GM11168 (cell line): ENCODE results near the gene ZNF609.

Experiments
- in situ Hi-C: fragments of 300-500 bp; cut with MboI; formaldehyde crosslinking; loops from one replicate; pipeline ENCODE4 v1.12.0; 2022; ENCODE audit warnings: low sequenced_read_pairs; ENCODE audit not compliant: unreplicated experiment

Gene ZNF609, protein sequence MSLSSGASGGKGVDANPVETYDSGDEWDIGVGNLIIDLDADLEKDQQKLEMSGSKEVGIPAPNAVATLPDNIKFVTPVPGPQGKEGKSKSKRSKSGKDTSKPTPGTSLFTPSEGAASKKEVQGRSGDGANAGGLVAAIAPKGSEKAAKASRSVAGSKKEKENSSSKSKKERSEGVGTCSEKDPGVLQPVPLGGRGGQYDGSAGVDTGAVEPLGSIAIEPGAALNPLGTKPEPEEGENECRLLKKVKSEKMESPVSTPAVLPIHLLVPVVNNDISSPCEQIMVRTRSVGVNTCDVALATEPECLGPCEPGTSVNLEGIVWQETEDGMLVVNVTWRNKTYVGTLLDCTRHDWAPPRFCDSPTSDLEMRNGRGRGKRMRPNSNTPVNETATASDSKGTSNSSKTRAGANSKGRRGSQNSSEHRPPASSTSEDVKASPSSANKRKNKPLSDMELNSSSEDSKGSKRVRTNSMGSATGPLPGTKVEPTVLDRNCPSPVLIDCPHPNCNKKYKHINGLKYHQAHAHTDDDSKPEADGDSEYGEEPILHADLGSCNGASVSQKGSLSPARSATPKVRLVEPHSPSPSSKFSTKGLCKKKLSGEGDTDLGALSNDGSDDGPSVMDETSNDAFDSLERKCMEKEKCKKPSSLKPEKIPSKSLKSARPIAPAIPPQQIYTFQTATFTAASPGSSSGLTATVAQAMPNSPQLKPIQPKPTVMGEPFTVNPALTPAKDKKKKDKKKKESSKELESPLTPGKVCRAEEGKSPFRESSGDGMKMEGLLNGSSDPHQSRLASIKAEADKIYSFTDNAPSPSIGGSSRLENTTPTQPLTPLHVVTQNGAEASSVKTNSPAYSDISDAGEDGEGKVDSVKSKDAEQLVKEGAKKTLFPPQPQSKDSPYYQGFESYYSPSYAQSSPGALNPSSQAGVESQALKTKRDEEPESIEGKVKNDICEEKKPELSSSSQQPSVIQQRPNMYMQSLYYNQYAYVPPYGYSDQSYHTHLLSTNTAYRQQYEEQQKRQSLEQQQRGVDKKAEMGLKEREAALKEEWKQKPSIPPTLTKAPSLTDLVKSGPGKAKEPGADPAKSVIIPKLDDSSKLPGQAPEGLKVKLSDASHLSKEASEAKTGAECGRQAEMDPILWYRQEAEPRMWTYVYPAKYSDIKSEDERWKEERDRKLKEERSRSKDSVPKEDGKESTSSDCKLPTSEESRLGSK (N-terminal part only)

DNA sequence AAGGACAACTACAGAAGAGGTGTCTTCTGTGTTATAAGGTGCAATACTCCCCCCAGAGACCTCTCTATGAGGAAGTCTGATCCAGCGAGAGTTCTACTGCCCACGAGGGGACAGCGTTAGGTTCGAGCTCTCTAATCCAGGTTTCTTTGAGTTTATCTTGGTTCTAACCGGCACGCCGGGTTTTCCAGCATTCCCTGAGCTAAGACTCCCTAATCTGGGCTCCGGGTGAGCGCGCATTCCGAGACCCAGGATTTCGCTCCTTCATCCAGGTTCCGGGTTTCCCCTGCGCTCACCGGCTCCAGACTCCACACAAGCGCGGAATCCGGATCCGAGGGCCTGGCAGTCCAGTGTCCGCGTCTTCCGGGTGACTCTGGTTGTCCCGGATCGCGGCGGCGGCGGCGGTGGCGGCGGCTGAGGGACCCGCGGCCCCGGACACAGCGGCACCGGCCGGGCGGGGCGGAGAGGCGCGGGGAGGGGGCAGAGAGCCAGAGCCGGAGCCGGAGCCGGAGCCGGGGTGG lies at the start of gene ZNF609:
ZNF609 (plus strand) TSS at position 373 of the 518 bp plus-strand sequence. CDS start 38,842 bp downstream, outside the sequence.
- in situ Hi-C loops: no loop called here

DNA sequence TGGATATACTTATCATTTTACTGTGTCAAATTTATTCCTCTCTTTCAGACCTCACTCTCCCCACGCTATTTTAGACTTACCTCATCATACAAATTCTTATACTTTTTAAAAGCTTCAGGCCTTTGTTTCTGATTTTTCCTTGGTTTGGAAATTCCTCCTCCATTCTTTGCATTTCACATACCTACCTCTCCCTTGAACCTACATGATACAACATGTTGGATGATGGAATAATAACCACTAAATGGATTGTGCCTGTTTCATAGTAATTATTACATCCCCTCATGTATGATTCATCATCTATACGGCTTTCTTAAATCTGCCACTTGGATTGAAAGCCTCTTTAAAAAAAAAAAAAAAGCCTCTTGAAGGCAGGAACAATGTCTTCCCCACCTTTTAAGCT lies 48.2 kb upstream of the ZNF609 start:
- in situ Hi-C loops: no loop called here

DNA sequence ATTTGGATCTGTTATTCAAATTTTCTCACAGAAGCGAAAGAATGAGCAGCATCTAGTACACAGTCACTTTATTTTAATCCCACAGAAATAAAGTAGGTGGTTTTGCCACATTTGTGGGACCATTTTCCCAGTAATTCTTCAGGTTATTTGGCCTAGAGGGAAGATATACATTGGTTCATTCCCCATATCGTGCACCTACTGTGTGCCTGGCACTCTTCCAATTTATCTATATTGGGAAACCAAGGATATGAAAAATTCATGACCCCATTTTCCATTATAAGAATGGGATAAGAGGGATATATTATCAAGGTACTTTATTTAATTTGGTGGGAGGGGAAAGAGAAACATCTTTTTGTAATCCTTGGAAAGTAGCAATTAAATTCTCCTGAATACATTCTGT lies 37.7 kb upstream of the ZNF609 start:
- in situ Hi-C loops: no loop called here

DNA sequence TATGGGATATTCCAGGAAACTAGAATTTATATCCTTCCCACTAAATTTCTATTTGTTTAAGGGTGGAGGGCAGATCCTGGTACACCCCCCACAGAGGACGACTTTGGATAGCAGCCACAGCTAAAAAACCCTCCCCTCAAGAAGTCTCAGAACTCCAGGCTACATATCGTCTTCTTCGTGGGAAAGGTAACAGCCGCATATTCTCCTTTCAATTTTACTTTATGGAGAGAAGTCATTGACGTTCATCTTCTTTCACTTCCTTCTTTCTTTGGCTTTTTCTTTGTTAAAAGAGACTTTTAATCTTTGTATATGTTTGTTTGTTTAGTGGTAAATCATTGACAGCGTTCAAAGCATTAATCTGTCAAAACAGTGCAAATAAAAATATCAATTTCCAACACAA lies 36.4 kb upstream of the ZNF609 start:
- in situ Hi-C loops: no loop called here

DNA sequence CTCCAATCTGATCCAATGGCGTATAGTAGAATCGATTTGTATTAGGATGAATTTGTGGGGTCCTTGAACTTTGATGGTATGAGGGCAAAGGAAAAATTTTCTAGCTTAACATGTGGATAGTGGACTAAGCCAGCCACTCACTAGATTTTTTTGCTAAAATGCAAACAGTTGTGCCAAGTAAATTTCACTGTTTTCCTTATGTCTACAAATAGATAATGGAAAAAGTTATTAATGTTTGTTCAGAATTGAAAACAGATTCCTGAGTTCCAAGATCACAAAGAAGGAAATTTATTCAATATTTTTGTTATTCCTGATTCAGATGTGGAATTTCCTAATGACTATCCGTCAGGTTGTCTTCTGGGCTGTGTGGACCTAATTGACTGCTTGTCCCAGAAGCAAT lies 35.2 kb upstream of the ZNF609 start:
- in situ Hi-C loops: no loop called here

DNA sequence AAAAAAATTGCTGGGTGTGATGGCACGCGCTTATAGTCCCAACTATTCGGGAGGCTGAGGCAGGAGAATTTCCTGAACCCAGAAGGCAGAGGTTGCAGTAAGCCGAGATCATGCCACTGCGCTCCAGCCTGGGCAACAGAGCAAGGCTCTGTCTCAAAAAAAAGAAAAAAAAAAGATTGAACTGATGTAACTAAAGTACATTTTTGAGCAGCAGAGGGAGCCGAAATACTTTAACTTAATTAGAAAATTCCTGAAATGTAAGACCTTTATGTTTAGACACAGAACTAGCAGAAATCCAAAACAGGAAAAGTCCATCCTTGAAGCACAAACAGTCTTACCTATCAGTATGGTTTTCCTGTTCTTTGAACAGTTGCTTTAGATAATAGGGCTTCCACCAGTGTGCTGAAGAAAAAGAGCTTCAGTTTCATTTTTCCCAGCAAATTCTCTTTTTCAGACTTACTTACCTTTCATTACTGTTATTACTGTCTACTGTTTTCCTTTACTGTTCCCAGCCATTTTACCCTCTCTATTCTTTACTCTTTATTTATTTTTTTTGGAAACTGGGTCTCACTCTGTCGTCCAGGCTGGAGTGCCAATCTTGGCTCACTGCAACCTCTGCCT lies 33.4 kb upstream of the ZNF609 start:
- in situ Hi-C loops: no loop called here

DNA sequence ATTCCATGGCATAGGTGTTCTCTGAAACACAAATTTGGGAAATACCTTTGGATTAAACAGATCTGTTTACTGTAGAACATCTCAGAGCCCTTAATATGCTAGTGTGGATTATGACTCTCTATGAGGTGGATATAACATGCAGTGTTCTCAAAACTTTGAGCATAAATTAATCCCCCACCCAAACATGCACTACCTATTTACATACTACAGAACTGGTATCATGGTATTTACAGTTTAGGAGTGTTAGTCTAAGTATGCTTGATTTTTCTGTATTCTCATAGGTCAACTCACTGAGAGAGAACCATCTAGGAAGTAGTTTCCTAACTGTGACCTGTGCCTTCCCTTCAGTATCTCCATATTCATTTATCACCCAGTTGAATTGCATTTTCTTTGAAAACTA lies 30.9 kb upstream of the ZNF609 start:
- in situ Hi-C loops: no loop called here

DNA sequence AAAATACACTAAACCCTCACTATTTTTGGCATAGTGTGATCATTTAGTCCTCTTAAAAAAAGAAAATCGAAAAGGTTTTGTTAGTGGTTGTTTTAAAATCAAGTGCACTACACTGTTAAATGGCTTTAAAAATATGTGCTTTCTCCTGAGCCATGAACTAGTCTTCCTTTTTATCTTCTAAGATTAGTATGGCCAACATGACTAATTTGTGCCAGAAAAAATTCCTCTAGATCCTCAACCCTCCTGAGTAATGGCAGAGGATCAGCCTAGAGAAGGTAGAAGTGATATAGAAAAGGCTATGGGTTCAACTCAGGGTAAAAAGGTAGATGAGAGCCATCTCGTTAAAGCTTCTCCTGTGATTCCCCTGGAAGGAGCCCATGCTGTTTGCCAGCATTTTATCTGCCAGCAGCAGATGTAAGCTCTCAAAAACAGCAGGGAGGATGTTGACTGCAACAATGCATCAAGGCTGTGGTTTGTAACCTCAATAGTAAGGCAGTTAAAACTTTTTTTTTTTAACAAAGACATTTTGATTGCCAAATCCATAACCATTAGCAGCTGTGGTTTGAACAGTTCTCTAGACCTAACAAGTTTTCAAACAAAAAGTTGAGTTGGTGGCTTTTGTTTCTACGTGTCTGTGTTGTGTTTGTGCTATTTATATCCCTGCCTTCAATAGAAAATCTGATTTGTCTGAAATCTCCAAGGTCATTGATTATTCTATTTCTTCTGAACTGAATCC lies 30.2 kb upstream of the ZNF609 start:
- in situ Hi-C loops: no loop called here

DNA sequence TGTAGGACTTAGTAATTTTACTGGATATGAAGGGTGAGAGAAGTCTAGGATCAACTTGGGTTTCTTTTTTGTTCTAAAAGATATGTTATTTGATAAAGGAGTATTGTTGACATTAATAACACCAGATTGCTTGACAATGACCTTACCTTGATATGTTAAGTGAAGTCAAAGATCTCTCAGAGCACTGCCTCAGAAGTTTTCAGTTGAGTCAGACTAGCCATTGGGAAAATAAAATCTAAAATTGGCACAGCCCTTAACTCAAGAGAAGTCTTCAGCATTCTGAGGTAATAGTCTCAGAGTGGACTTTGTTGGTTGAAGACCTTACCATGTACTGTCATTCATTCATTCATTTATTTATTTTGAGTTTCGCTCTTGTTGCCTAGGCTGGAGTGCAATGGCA lies 22.4 kb upstream of the ZNF609 start:
- in situ Hi-C loops: no loop called here

DNA sequence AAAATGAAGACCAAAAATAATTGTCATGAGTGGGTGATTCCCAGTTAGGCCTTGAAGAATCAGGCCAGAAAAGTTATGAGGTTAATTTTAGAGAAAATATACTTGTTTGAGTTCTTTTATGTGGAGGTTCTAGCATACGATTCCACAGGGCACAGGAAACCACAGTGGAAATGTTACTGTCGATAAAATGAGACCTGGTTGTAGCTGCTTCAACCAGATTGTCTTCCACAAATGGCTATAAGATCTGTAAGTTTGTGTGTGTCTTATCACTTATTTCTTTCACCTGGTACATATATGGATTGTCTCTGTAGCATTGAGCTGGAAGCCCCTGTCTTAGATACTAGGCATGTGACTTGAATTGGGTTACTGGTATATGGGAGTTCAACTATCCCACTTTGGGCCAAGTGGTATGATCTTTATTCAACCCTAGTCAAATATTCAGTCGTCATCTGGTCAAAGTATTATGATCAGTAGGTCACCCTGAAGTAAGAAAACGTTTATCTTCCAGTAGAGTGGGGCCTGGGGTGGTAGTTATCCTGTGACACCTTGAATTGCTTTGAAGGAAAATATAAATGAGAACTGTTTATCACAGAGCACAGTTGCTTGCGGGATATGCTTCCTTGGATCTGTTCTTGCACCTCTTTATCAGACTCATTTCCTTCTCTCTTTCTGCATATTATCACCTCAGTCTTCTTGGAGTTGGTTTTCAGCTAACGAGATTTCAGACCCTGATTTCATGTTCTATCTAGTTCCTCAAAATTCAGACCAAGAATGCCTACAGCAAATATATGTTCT lies 21.5 kb upstream of the ZNF609 start:
- in situ Hi-C loops: no loop called here

DNA sequence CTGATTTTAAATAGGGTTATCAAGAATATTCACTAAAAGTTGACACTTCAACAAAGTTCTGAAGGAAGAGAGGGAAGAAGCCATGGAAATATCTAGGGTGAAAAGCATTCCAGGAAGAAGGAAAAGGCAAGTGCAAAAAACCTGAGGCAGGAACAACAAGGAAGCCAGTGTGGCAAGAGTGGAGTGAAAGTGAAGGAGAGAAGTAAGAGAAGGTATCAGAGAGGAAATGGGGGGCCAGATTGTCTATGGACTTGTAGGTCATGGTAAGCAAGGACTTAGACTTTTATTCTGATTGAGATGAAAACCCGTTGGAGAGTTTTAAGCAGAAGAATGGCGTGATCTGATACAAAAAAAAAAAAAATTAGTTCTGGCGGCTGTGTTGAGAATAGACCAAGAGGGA lies 18.5 kb upstream of the ZNF609 start:
- in situ Hi-C loops: no loop called here

DNA sequence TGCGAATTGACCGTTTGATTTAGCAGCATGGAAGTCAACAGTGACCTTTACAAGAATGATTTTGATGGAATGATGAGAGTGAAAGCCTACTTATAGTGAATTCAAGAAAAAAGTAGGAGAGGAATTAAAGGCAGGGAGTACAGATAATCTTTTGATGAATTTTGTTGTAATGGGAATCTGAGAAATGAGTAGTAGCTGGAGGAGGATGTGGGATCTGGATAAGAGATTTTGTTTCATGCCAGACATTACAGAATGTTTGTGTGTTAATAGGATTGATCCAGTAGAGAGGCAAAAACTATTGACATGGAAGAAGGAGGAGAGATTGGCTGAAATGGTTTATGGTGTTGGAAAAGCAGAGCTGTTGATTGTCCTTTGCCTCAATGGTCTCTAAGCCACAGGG lies 17.4 kb upstream of the ZNF609 start:
- in situ Hi-C loops: no loop called here

DNA sequence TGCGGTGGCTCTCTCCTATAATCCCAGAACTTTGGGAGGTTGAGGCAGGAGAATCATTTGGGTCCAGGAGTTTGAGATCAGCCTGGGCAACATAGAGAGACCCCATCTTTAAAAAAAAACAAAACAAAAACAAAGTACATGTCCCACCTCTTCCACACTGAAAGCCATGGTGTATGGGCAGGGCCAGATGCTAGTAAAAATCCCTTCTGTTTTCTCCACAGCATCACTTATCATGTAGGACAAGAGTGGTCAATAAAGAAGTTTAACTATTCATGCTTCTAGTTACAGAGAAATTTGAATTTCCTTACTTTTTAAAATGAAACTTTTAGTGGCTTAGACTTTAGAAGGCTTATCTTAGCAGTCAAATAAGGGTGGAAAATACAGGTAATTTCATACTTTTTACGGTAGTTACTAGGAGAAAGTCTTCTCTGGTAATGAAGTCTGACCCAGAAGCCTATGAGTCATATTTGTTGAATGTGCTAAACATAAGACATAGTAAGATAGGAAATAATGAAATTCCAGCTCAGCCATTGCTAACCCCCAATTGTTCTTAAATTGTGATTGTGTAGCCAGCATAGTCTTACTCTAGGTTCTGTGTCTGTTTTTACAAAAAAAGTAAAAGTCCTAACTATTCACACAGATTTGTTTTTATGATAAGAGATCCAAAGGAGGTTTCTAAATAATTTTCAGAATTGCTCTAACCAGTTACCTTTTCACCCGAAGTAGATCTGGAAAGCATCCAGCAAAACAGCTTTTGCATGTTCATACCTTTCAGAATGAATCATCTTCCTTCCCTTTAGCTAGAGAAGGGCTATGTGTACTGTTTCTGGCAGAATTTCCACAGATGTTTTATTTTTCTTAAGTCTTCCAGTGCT lies 16.4 kb upstream of the ZNF609 start:
- in situ Hi-C loops: no loop called here

DNA sequence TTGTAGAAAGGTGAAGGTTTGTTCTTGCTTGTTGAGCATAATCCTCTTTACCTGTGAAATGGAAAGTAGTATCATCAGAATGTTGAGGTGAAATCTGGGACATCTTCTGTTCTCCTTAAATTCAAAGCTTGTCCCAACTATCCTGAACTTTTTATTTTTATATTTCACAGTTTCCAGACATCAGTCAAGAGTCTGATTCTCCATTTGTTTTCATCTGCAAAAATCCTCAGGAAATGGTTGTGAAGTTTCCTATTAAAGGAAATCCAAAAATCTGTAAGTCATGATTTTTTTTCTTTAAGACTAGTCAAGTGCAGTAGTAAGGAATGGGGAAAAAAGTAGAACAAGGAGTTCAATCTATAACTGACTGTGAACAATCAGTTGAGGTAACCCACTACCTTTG lies 15.5 kb upstream of the ZNF609 start:
- in situ Hi-C loops: no loop called here

DNA sequence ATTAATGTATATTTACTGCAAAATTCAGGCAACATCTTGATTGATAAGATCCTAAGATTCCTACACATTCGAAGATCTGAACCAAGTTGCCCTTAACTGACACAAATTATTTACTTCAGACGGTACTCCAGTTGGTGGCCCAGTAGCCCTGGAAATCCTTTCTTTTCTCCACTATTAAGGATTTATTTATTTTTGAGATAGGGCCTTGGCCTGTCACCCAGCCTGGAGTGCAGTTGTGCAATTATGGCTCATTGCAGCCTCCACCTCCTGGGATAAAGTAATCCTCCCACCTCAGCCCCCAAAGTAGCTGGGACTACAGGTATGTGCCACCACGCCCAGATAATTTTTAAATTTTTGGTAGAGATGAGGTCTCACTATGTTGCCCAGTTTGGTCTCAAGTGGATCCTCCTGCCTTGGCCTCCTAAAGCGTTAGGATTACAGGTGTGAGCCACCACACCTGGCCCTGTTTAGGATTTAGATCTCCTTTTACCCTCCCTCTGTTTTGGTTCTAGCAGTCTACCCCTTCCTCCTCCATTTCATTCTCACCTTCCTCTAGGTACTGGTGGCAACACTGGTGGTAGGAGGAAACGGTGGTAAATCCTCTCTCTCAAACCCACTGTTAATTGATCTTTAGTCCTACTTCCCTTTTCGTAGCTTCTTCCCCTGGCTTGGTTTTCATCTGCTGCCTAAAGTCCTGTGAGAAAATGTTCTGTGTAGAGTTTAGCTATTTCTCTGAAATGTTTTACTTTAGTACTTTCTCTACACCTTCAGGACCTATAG lies 12.7 kb upstream of the ZNF609 start:
- in situ Hi-C loops: no loop called here

DNA sequence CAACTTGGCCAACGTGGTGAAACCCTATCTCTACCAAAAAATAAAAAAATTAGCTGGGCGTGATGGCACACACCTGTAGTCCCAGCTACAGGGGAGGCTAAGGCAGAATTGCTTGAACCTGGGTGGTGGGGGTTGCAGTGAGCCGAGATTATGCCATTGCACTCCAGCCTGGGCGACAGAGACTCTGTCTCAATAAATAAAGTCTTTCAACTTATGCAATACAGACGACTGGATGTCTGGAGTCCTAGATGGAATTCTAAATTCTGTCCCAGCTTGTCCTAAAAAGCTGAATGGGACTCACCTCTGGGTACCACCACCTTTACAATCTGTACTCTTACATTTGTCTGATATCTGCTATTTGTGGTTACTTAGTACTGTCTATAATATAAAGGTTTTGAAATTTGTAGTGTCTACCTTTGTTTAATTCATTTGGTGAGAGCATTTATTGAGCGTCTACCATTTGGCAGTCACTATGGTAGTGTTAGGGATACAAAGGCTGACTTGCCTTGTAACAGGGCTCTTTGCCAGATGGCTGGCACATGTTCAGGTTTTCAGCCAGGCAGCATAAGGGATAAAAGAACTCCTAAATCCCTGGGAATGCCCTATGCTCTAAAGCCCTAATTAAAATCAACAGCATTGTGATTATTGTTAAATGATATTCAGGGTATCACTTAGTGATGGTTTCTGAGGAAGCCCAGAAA lies 7.2 kb upstream of the ZNF609 start:
- in situ Hi-C loops: no loop called here

DNA sequence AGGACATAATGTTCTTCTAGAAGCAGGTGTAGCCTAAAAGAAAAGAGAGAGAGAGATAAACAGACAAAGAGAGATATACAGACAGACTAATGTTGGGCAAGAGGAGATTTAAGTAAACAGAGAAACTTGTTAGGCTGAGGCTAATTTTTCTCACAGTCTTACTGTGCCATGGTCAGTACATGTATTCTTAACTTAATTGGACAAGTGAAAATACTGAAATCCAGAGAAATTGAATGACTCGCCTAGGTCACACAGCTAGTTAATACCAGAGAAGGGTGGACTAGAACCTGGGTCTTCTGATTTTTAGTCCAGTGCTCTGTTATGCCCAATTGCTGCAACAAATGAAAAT lies 6.7 kb upstream of the ZNF609 start:
- in situ Hi-C loops: no loop called here
